ENCODE data around the gene SLMAP.

Gene SLMAP

GRCh38 chr3:57730682-57731081 is 25.4 kb upstream of the SLMAP start:
- Histone ChIP-seq H4K20me1 (ENCODE audit: low read depth, low read length) (no peaks in the 10 kb centered on the region), H3K36me3 (ENCODE audit: low read length) (no peaks in the 10 kb centered on the region), H3K4me2 (ENCODE audit: low read depth, low read length, poor library complexity, severe bottlenecking) (no peak overlapping the region), H3F3A (ENCODE audit: insufficient read depth) (no peaks in the 10 kb centered on the region), H3K4me3 (ENCODE audit: insufficient read depth, low read length, poor library complexity, severe bottlenecking) (no peak overlapping the region), H3K27ac (ENCODE audit: low read depth, low read length) (no peak overlapping the region), H2AFZ (ENCODE audit: low read depth, low read length, severe bottlenecking) (no peak overlapping the region), H3K9me2 (replicated peaks; ENCODE audit: insufficient read depth, low read length) (no peaks in the 10 kb centered on the region), H3K9me3 (ENCODE audit: insufficient read depth, low read length) (no peaks in the 10 kb centered on the region), H3K27me3 (ENCODE audit: low read length) (no peaks in the 10 kb centered on the region), H3K79me2 (ENCODE audit: insufficient read depth, low read length) (no peaks in the 10 kb centered on the region), H3K9ac (ENCODE audit: low read length) (no peak overlapping the region)
- TF ChIP-seq EZH2phosphoT487 (conservative IDR thresholded peaks at IDR 0.05; ENCODE audit: low read length) (no peak), CTCF (IDR thresholded peaks at IDR 0.05; ENCODE audit: insufficient read depth, low read length, poor library complexity, severe bottlenecking) (no peak)

GRCh38 chr3:57731311-57731710 is 24.8 kb upstream of the SLMAP start:
- Histone ChIP-seq H3K9me3 (ENCODE audit: insufficient read depth, low read length) (no peaks in the 10 kb centered on the region), H4K20me1 (ENCODE audit: low read depth, low read length) (no peaks in the 10 kb centered on the region), H3K27me3 (ENCODE audit: low read length) (no peaks in the 10 kb centered on the region), H3K27ac (ENCODE audit: low read depth, low read length) (no peak overlapping the region), H2AFZ (ENCODE audit: low read depth, low read length, severe bottlenecking) (no peak overlapping the region), H3K36me3 (ENCODE audit: low read length) (no peaks in the 10 kb centered on the region), H3K9me2 (replicated peaks; ENCODE audit: insufficient read depth, low read length) (no peaks in the 10 kb centered on the region), H3K9ac (ENCODE audit: low read length) (no peak overlapping the region), H3K79me2 (ENCODE audit: insufficient read depth, low read length) (no peaks in the 10 kb centered on the region), H3K4me2 (ENCODE audit: low read depth, low read length, poor library complexity, severe bottlenecking) (no peak overlapping the region), H3F3A (ENCODE audit: insufficient read depth) (no peaks in the 10 kb centered on the region), H3K4me3 (ENCODE audit: insufficient read depth, low read length, poor library complexity, severe bottlenecking) (no peak overlapping the region)
- TF ChIP-seq CTCF (IDR thresholded peaks at IDR 0.05; ENCODE audit: insufficient read depth, low read length, poor library complexity, severe bottlenecking) (no peak), EZH2phosphoT487 (conservative IDR thresholded peaks at IDR 0.05; ENCODE audit: low read length) (no peak)

- TF ChIP-seq EZH2phosphoT487 (conservative IDR thresholded peaks at IDR 0.05; ENCODE audit: low read length) (no peak), CTCF (IDR thresholded peaks at IDR 0.05; ENCODE audit: insufficient read depth, low read length, poor library complexity, severe bottlenecking) (no peak)
- Histone ChIP-seq H3K79me2 (ENCODE audit: insufficient read depth, low read length) (no peaks in the 10 kb centered on the region), H4K20me1 (ENCODE audit: low read depth, low read length) (no peaks in the 10 kb centered on the region), H2AFZ (ENCODE audit: low read depth, low read length, severe bottlenecking) (no peak overlapping the region), H3K27ac (ENCODE audit: low read depth, low read length) (no peak overlapping the region), H3K9me2 (replicated peaks; ENCODE audit: insufficient read depth, low read length) (no peaks in the 10 kb centered on the region), H3K27me3 (ENCODE audit: low read length) (no peaks in the 10 kb centered on the region), H3K9me3 (ENCODE audit: insufficient read depth, low read length) (no peaks in the 10 kb centered on the region), H3F3A (ENCODE audit: insufficient read depth) (no peaks in the 10 kb centered on the region), H3K9ac (ENCODE audit: low read length) (no peak overlapping the region), H3K4me2 (ENCODE audit: low read depth, low read length, poor library complexity, severe bottlenecking) (no peak overlapping the region), H3K4me3 (ENCODE audit: insufficient read depth, low read length, poor library complexity, severe bottlenecking) (no peak overlapping the region), H3K36me3 (ENCODE audit: low read length) (no peaks in the 10 kb centered on the region)
Observed at GRCh38 chr3:57733790-57734189, 22.3 kb upstream of the SLMAP start.
